ENCODE measurements around the gene PLEK2. TPM values are rescaled to one million over a fixed set of nuclear protein-coding genes. Genes with fewer than 3 reads are reported as not detected.

The PLEK2 gene
- total RNA-seq, result 1.3 TPM

DNA sequence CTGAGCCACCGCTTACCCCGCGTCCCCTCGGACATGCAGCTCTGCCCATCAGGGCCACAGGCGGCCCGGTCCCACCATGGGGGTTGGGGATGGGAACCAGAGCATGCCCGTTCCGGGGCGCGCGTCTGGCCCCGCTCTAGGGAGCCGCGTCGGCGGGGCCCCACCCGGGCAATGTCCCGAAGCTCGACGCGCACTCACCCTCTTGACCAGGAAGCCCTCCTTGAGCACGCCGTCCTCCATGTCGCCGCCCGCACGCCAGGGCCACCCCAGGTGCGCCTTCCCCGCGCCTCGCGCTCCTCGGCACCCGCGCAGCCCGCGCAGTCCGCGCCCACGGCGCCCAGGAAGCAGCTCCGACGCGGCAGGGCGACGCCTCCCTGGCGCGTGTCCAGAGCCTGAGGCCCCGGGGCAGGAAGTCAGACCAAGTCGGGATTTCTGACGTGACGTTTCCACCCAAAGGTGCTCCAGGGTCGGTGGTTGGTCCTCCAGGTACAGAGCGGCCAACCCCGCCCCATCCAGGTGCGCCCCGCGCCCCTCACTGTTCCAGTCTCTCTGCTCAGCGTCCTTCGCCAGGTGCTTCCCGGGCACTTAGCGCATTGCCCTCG is at the start of gene PLEK2:
Gene PLEK2 (minus strand): TSS at position 346 of the 602 bp plus-strand sequence. CDS start 106 bp downstream, at position 240.

GRCh38 chr14:67359775-67360469 is 52.0 kb downstream of the PLEK2 start, which contains the start of the genes ATP6V1D and EIF2S1:
Gene ATP6V1D (minus strand): TSS chr14:67359804. CDS start chr14:67359698, 106 bp downstream.
Gene EIF2S1 (plus strand): TSS chr14:67360328. CDS start chr14:67364768, 4,440 bp downstream.

Small RNA genes within 50 kb of the gene (small RNA-seq; reads per million reads assigned to genes)
- not detected for gene MIR5694 (ENCODE audit: low replicate concordance)
- not detected for gene RF00019 (ENCODE audit: low replicate concordance)

Other genes with a start within 250 kb of the PLEK2 start
- 0.23 TPM for gene GARIN2, start 222.7 kb downstream of the PLEK2 start, total RNA-seq
- 82.5 TPM for gene PALS1, start 170.7 kb downstream of the PLEK2 start, total RNA-seq
- 77.5 TPM for gene ATP6V1D, start 52.4 kb downstream of the PLEK2 start, total RNA-seq
- gene EIF2S1, start 51.8 kb downstream of the PLEK2 start, total RNA-seq, result 47.0 TPM
- gene TMEM229B, start 76.6 kb upstream of the PLEK2 start, total RNA-seq, result 2.5 TPM
- gene PLEKHH1, start 121.1 kb upstream of the PLEK2 start, total RNA-seq, result 18.6 TPM
- 42.2 TPM for gene PIGH, start 188.1 kb upstream of the PLEK2 start, total RNA-seq
- 42.2 TPM for gene ARG2, start 207.8 kb upstream of the PLEK2 start, total RNA-seq

Data from metanephros (tissue), 2 donors.